ENCODE data around the gene SLC35D1. TPM values are rescaled to one million over a fixed set of nuclear protein-coding genes. Genes with fewer than 3 reads are reported as not detected.

SLC35D1 gene
- total RNA-seq, 4 donors from 2014 or later = 5.7 to 12.5 (median 10.5) TPM

DNA sequence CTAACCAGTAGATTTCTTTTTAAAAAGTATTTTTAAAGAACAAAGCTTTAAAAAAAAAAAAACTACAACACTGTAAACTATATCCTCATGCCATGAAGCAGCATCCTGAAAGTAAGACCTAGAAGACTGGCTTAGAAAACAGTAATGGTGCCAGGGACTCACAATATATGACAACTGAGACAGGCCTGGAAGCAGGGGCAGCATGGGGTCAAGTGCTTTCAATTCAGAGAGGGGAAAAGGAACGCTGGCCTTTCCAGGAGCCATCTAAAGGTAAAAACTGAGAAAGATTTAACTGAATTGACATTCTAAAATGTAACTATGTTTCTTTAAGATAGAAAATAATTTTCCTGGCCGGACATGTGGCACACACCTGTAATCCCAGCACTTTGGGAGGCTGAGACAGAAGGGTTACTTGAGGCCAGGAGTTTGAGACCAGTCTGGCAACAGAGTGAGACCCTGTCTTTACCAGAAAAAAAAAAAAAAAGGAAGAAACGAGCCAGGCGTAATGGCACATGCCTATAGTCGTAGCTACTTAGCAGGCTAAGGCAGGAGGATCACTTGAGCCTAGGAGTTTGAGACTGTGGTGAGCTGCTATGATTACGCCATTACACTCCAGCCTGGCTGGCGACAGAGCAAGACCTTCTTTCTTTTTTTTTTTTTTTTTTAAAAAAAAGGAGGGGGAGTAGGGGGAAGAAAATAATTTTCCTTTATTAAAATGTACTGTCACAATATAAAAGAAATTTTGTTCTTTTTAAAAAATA lies 54.1 kb downstream of the SLC35D1 start:
- Histone ChIP-seq H3K27ac (peak overlapping the region in 2 of 4 donors; percentile 13 to 14), H3K4me3 (no peak overlapping the region), H3K9me3 (no peaks in the 10 kb centered on the region), H3K36me3 (peaks cover 0 to 51% (median 0%) of the 10 kb centered on the region in 3 donors), H3K27me3 (no peaks in the 10 kb centered on the region), H3K4me1 (no peaks in the 10 kb centered on the region)
- TF ChIP-seq POLR2A (IDR thresholded peaks at IDR 0.05) = no peak
- TF ChIP-seq, protein P1, sequence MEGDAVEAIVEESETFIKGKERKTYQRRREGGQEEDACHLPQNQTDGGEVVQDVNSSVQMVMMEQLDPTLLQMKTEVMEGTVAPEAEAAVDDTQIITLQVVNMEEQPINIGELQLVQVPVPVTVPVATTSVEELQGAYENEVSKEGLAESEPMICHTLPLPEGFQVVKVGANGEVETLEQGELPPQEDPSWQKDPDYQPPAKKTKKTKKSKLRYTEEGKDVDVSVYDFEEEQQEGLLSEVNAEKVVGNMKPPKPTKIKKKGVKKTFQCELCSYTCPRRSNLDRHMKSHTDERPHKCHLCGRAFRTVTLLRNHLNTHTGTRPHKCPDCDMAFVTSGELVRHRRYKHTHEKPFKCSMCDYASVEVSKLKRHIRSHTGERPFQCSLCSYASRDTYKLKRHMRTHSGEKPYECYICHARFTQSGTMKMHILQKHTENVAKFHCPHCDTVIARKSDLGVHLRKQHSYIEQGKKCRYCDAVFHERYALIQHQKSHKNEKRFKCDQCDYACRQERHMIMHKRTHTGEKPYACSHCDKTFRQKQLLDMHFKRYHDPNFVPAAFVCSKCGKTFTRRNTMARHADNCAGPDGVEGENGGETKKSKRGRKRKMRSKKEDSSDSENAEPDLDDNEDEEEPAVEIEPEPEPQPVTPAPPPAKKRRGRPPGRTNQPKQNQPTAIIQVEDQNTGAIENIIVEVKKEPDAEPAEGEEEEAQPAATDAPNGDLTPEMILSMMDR (IDR thresholded peaks at IDR 0.05) = no peak
- intact Hi-C loops (cut with DNase I) = loop anchor here (5.0 kb wide), 1 partner anchor 147 kb away; no protein-coding TSS in a partner anchor
- 76 to 81% methylated on average over 7 of the region's 7 CpGs for WGBS, 2 donors
- DNase-seq = no peak

DNA sequence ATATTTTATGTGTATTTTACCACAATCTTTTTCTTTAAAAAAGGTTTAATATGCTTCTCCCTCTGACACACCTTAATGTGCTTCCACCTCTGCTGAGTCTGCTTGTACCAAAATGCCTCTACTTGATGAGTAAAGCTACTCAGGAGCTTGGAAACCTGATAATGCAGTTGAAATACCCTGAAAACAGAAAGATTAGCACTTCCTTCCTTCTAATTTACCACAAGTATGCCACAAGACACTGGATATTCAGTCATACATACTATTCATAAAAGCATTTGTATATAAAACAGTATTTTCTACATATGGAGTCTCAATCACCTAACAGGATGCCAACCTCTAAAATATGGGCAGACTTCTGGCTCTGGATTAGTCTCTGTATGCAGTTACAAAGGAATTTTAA lies 55.0 kb downstream of the SLC35D1 start:
- intact Hi-C loops (cut with DNase I) = loop anchor here (5.0 kb wide), 1 partner anchor 148 kb away; no protein-coding TSS in a partner anchor
- Histone ChIP-seq H3K9me3 (no peaks in the 10 kb centered on the region), H3K4me3 (no peak overlapping the region), H3K4me1 (no peaks in the 10 kb centered on the region), H3K27ac (no peak overlapping the region), H3K27me3 (no peaks in the 10 kb centered on the region), H3K36me3 (peaks cover 0 to 42% (median 0%) of the 10 kb centered on the region in 3 donors)
- no peak for DNase-seq
- TF ChIP-seq POLR2A (IDR thresholded peaks at IDR 0.05) = no peak
- TF ChIP-seq, protein P1 (IDR thresholded peaks at IDR 0.05) = no peak

DNA sequence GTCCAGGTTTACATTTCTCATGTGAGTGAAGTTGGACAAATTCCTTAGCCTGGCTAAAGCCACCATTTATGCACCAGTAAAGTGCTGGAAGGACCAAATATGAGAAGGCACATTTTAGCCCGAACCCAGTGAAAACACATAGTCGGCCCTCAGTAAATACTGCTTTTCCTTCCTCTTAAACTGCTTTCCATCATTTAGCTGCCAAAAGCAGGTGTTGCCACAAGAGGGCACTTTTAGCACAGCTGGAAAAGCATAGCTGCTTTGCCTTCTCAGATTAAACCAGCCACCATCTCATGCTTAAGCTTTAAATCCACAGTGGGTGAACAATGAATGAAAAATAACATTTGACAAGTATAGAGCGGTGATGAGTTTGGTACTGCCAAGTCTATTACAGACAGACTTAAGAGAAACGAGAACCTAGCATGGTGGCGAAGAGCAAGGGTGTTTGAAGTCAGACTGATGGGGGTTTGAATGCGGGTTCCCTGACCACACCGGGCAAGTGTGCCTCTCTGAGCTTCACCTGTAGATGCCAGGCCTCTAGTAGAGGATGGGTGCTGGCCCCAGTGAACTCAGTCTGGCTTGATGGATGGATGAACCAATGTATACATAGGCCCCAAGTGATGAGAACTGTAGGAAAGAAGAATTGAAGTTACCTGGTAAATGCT lies 57.8 kb downstream of the SLC35D1 start:
- Histone ChIP-seq H3K36me3 (peaks cover 0 to 23% (median 0%) of the 10 kb centered on the region in 3 donors), H3K27me3 (no peaks in the 10 kb centered on the region), H3K4me3 (no peak overlapping the region), H3K27ac (no peak overlapping the region), H3K4me1 (no peaks in the 10 kb centered on the region), H3K9me3 (no peaks in the 10 kb centered on the region)
- DNase-seq = no peak
- 61 to 67% methylated on average over 7 of the region's 7 CpGs for WGBS, 2 donors
- TF ChIP-seq, protein P1 (IDR thresholded peaks at IDR 0.05) = peak; percentile 54 to 80 (median 68)
- no peak for TF ChIP-seq POLR2A (IDR thresholded peaks at IDR 0.05)
- intact Hi-C loops (cut with DNase I) = loop anchor here (5.0 kb wide), 1 partner anchor 151 kb away; no protein-coding TSS in a partner anchor

DNA sequence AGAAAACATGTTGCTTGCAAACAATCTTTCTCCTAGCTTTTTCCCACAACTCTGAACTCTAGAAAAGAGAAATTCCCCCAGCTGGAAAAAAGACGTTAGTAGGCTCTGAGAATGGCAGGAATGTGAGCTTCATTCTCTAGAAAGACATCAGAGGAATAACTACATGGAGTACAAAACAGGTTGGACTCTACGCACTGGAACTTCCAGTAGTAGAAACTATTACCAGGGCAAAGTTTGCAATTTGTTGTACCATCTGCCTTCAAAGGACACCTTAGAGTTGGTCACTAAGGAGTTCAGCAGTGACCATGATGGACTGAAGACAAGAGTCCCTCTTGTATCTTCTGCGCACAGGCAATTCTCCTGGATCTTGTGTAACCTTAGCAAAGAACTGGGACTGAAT lies 60.9 kb downstream of the SLC35D1 start:
- no peaks in the 10 kb centered on the region for H3K27me3 ChIP-seq
- no peak for DNase-seq
- intact Hi-C loops (cut with DNase I) = no loop called here
- TF ChIP-seq POLR2A (IDR thresholded peaks at IDR 0.05) = no peak
- TF ChIP-seq, protein P1 (IDR thresholded peaks at IDR 0.05) = no peak
- 75 to 93% methylated on average over 3 of the region's 3 CpGs for WGBS, 2 donors
- H3K4me3 ChIP-seq = no peak overlapping the region
- no peaks in the 10 kb centered on the region for H3K9me3 ChIP-seq
- peaks cover 0 to 36% (median 4%) of the 10 kb centered on the region in 3 donors for H3K36me3 ChIP-seq
- no peak overlapping the region for H3K27ac ChIP-seq
- no peaks in the 10 kb centered on the region for H3K4me1 ChIP-seq

DNA sequence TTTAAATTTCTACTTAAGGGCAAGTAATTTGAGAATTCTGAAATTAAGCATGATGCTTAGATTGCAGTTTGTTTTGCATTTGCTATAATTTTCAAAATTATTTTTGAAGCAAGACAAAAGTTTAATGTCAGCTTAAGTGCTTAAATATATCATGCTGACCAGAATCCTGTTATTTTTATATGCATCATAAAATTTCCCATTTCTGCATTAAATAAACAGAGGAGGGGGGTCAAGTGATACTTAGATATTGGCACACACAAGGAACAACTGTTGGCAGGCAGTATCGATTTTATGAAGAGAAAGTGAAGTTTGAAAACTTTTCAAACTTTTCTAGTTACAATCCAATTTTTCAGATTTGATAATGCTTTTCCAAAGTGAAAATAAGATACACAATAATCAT lies 68.1 kb downstream of the SLC35D1 start:
- 37 to 47% methylated on average over 1 of the region's 1 CpG for WGBS, 2 donors
- Histone ChIP-seq H3K4me3 (no peak overlapping the region), H3K36me3 (peaks cover 0 to 83% (median 27%) of the 10 kb centered on the region in 3 donors), H3K27ac (no peak overlapping the region), H3K4me1 (peaks cover 0 to 9% (median 0%) of the 10 kb centered on the region in 3 donors), H3K27me3 (no peaks in the 10 kb centered on the region), H3K9me3 (no peaks in the 10 kb centered on the region)
- no peak for DNase-seq
- no peak for TF ChIP-seq POLR2A (IDR thresholded peaks at IDR 0.05)
- TF ChIP-seq, protein P1 (IDR thresholded peaks at IDR 0.05) = no peak
- intact Hi-C loops (cut with DNase I) = no loop called here
